ENCODE measurements around the gene SLC8B1.

SLC8B1 gene

DNA sequence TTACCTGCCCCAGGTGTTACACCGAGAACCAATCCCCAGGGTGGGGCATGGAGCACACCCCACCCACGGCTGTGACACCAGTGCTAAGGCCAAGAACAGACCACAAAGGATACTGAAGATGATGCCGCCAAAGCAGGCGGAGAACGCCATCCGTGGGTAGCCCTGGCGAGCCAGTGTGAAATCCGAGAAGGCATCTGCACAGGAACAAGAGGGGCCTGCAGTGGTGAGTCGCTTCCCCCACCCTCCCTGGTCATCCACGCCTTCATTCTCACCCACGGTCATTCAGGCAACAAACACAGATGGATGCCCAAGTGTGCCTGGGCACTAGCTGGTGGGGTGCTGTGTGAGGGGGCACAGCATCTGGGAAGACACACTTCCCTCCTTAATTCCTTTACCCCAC, 28.5 kb downstream of the SLC8B1 start:
- Histone ChIP-seq H3K9me2 (ENCODE audit: low read depth, low read length) (no peaks in the 10 kb centered on the region), H3K4me3 (ENCODE audit: low read depth, low read length, poor library complexity, severe bottlenecking) (no peak overlapping the region), H4K20me1 (ENCODE audit: insufficient read depth, low read length) (no peaks in the 10 kb centered on the region), H3K4me2 (ENCODE audit: low read length) (no peak overlapping the region), H3F3A (ENCODE audit: insufficient read depth, low read length) (no peaks in the 10 kb centered on the region), H3K36me3 (ENCODE audit: insufficient read depth, low read length) (peaks cover 74% of the 10 kb centered on the region), H3K27me3 (ENCODE audit: insufficient read depth, low read length) (no peaks in the 10 kb centered on the region), H3K9ac (ENCODE audit: low read length) (no peak overlapping the region), H3K4me1 (ENCODE audit: insufficient read depth, low read length, severe bottlenecking) (peaks cover 22% of the 10 kb centered on the region), H2AFZ (ENCODE audit: low read length) (no peak overlapping the region), H3K9me3 (ENCODE audit: low read length) (no peaks in the 10 kb centered on the region), H3K79me2 (ENCODE audit: insufficient read depth, low read length) (no peaks in the 10 kb centered on the region), H3K27ac (ENCODE audit: low read depth, low read length, poor library complexity, severe bottlenecking) (no peak overlapping the region)
- TF ChIP-seq, protein P1, sequence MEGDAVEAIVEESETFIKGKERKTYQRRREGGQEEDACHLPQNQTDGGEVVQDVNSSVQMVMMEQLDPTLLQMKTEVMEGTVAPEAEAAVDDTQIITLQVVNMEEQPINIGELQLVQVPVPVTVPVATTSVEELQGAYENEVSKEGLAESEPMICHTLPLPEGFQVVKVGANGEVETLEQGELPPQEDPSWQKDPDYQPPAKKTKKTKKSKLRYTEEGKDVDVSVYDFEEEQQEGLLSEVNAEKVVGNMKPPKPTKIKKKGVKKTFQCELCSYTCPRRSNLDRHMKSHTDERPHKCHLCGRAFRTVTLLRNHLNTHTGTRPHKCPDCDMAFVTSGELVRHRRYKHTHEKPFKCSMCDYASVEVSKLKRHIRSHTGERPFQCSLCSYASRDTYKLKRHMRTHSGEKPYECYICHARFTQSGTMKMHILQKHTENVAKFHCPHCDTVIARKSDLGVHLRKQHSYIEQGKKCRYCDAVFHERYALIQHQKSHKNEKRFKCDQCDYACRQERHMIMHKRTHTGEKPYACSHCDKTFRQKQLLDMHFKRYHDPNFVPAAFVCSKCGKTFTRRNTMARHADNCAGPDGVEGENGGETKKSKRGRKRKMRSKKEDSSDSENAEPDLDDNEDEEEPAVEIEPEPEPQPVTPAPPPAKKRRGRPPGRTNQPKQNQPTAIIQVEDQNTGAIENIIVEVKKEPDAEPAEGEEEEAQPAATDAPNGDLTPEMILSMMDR (IDR thresholded peaks at IDR 0.05; ENCODE audit: low read length): no peak
- TF ChIP-seq EZH2 (IDR thresholded peaks at IDR 0.05; ENCODE audit: borderline replicate concordance, low read length): no peak

DNA sequence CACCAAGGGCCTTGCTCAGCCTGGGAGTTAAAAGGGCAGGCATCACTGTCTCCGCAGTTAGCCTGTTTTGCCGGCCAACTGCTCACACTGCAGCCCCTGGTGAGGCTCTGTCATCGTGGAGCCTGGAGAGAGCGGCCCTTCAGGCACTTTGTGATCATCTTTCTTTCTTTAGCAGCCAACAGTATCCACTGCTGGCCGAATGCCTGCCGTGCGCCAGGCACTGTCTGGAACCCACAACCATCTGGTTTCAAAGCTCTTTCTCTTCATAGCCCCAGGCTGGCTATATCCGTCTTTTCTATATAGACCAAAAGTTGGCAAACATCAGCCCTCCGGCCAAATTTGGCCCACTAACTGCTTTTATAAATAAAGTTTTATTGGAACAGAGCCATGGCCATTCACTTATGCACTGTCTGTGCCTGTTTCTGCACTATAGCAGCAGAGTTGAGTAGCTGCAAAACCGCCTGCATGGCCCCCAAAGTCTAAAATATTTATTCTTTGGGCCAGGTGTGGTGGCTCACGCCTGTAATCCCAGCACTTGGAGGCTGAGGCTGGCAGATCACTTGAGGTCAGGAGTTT, 29.5 kb downstream of the SLC8B1 start:
- TF ChIP-seq, protein P1 (IDR thresholded peaks at IDR 0.05; ENCODE audit: low read length): no peak
- no peak for TF ChIP-seq EZH2 (IDR thresholded peaks at IDR 0.05; ENCODE audit: borderline replicate concordance, low read length)
- Histone ChIP-seq H3K9me3 (ENCODE audit: low read length) (no peaks in the 10 kb centered on the region), H3K4me3 (ENCODE audit: low read depth, low read length, poor library complexity, severe bottlenecking) (no peak overlapping the region), H3K27me3 (ENCODE audit: insufficient read depth, low read length) (no peaks in the 10 kb centered on the region), H3K4me2 (ENCODE audit: low read length) (no peak overlapping the region), H4K20me1 (ENCODE audit: insufficient read depth, low read length) (no peaks in the 10 kb centered on the region), H3K79me2 (ENCODE audit: insufficient read depth, low read length) (no peaks in the 10 kb centered on the region), H3K36me3 (ENCODE audit: insufficient read depth, low read length) (peaks cover 74% of the 10 kb centered on the region), H3K4me1 (ENCODE audit: insufficient read depth, low read length, severe bottlenecking) (peaks cover 22% of the 10 kb centered on the region), H3K9me2 (ENCODE audit: low read depth, low read length) (no peaks in the 10 kb centered on the region), H2AFZ (ENCODE audit: low read length) (no peak overlapping the region), H3K9ac (ENCODE audit: low read length) (no peak overlapping the region), H3K27ac (ENCODE audit: low read depth, low read length, poor library complexity, severe bottlenecking) (no peak overlapping the region), H3F3A (ENCODE audit: insufficient read depth, low read length) (no peaks in the 10 kb centered on the region)

DNA sequence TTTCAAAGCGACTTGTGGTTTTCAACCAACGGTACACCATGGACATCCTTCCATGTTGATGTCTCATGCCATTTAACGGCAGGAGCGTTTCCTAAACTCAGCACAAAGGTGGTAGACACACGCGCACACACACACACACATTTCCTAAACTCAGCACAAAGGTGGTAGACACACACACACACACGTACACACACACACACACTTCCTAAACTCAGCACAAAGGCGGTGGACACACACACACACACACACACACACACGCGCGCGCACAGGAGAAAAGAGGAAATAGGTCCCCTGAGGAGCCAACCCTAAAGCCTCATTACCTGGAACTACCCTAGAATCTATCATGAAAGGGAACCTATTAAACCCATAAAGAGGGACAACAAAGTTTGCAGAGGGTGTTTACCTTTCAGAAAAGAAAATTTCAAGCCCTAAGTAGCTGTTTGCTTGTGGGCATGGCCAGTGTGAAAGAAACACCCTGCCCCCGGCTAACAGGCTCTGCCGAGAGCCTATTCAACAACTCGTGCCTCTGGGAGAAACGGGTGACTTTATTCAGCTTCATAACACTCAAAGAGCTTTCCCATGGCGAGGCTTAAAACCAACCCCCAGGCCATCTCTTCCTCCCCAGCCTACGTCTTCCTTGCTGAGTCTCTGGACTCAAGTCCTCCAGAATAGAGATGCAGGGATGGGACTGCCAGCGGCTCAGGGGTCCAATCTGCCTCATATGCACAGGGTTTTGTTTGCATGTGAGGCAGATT, 31.8 kb downstream of the SLC8B1 start:
- TF ChIP-seq EZH2 (IDR thresholded peaks at IDR 0.05; ENCODE audit: borderline replicate concordance, low read length): no peak
- TF ChIP-seq, protein P1 (IDR thresholded peaks at IDR 0.05; ENCODE audit: low read length): no peak
- peaks cover 74% of the 10 kb centered on the region for H3K36me3 ChIP-seq (ENCODE audit: insufficient read depth, low read length)
- H3K27ac ChIP-seq (ENCODE audit: low read depth, low read length, poor library complexity, severe bottlenecking): peak overlapping the region; percentile 73
- H2AFZ ChIP-seq (ENCODE audit: low read length): no peak overlapping the region
- H3K9me2 ChIP-seq (ENCODE audit: low read depth, low read length): no peaks in the 10 kb centered on the region
- H3K9ac ChIP-seq (ENCODE audit: low read length): peak overlapping the region; percentile 10; the same call in 1 of the 2 replicates
- H3K79me2 ChIP-seq (ENCODE audit: insufficient read depth, low read length): no peaks in the 10 kb centered on the region
- peak overlapping the region; percentile 14 for H3K4me3 ChIP-seq (ENCODE audit: low read depth, low read length, poor library complexity, severe bottlenecking)
- H3K9me3 ChIP-seq (ENCODE audit: low read length): no peaks in the 10 kb centered on the region
- H3F3A ChIP-seq (ENCODE audit: insufficient read depth, low read length): no peaks in the 10 kb centered on the region
- peaks cover 41% of the 10 kb centered on the region for H3K4me1 ChIP-seq (ENCODE audit: insufficient read depth, low read length, severe bottlenecking)
- H3K4me2 ChIP-seq (ENCODE audit: low read length): peak overlapping the region; percentile 47
- H4K20me1 ChIP-seq (ENCODE audit: insufficient read depth, low read length): no peaks in the 10 kb centered on the region
- H3K27me3 ChIP-seq (ENCODE audit: insufficient read depth, low read length): no peaks in the 10 kb centered on the region
